Breast epithelium (tissue), 3 donors: Measurements from ENCODE around the gene ITGB2.

Source experiments
- CTCF ChIP-seq, 3 donors: fragments of 450-650 bp; IDR thresholded peaks; one replicate each; pipeline ENCODE4 v1.5.1; 2016 to 2017; ENCODE audit warnings: antibody characterized with exemption in 3 of 3, mild to moderate bottlenecking in 3 of 3, moderate library complexity in 3 of 3
- POLR2A ChIP-seq: fragments of 450-650 bp; IDR thresholded peaks from one replicate; pipeline ENCODE4 v1.6.1; 2016; ENCODE audit warnings: antibody characterized with exemption, mild to moderate bottlenecking, moderate library complexity
- POLR2AphosphoS5 ChIP-seq, 3 donors: sonication (generic); formaldehyde crosslinking; IDR thresholded peaks; one replicate each; pipeline ENCODE4 v1.6.1; 2017; ENCODE audit warnings: antibody characterized with exemption in 3 of 3

- TF ChIP-seq CTCF (IDR thresholded peaks at IDR 0.05), result no peak
- no peak for TF ChIP-seq POLR2A
- no peak for TF ChIP-seq POLR2AphosphoS5 (IDR thresholded peaks at IDR 0.05)
These were observed 2.1 kb downstream of the ITGB2 start for GRCh38 chr21:44918581-44919033.
